ENCODE data around the gene SPOP.

SPOP gene

DNA sequence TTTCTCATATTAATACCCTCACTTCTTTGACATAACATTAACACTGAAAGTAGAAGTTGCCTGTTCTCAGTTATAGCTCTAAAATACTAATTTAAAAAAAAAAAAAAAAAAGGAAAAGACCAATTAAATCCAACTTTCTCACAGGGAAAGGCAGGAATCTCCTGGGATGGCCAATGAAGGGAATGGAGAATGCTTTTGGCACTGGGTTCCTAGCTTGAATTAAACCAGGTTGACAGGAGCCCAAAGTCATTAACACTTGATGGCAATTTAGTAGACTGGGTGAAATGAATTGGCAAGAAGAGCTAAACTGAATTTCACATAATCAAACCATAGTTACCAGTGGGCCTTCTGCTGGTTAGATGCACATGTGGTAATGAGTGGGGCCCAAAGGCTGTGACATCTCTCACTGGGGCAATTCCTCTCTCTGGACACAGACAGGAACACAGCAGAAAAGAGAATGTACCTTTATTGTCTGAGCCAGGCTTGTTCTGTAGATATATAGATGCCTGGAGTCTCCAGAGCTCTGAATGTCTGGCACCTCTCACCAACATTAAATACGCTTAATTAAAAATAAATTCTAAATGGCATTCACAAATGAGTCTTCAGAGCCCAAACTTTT lies 64.6 kb downstream of the SPOP start:
- DNase-seq (ENCODE audit: low spot score) = no peak

DNA sequence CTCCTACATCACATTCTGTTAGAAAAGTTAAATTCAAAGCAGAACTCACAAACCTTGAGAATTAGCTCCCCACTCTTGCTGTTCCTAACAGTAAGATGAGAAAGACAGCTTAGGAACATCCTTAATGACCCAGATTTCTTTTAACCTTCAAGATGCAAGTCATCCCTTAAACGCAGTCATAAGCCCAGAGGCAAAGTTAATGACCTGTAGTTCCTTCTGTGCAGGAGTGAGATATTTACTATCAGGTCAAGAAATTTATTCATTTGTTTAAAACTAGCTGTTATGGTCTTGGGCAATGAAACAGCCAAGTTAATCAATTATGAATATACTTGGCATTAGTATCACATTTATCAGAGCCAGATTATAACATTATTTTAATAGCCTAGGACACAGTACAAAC lies 65.2 kb downstream of the SPOP start:
- DNase-seq (ENCODE audit: low spot score) = no peak

DNA sequence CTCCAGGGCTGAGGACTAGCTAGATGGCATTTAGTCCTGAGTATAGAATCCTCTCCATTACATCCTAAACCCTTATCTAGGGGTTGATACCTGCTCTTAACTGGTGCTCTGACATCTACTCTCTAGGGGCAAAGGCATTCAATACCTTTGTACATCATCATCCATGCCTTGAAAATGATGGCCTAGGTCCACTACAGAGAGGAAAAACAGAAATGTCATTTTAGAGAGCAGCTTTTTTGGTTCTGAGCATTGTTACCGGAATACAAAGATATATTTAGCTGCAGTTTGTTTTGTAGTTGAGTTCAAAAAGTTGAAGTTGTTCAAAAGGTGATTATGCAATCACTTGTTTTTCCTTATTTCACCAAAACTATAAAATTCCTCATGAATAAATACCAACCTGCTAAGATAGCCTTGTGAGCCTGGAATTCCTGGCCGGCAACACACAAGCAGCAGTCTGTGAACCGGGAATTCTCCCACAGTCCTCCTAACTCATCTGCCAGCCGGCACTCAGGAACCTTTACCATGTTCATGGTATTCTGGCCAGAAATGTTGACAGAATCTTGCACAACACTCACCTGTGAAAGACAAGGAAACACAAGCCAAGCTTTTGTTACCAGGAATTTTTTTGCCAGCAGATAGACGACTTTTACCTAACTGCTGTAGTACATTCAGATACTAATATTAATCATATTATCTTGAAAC lies 66.9 kb downstream of the SPOP start:
- DNase-seq (ENCODE audit: low spot score) = no peak

DNA sequence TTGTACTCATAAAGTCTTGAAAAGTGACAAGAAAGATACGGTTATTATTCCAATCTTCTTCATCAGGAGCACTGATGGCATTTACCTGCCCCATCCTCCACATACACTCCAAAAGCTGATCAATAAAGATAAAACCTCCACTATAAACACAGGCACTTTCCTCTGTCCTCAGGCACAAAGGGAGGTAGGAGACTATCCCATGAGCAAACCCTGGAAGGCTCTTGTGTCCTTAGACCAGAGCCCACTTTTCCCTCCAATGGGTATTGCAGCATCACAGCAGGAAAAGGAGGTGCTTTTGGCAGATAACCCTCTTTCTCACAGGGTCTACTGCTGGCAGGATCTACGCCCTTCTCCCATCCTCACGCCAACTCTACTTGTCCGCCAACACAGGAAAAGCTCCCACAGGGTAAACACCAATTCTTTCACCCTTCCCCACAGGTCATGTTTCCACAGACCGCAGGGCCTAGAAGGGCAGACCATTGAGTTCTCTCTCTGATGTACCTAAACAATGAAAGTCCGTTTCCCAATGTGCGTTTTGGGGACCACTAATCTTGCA lies 73.5 kb downstream of the SPOP start:
- DNase-seq (ENCODE audit: low spot score) = no peak

DNA sequence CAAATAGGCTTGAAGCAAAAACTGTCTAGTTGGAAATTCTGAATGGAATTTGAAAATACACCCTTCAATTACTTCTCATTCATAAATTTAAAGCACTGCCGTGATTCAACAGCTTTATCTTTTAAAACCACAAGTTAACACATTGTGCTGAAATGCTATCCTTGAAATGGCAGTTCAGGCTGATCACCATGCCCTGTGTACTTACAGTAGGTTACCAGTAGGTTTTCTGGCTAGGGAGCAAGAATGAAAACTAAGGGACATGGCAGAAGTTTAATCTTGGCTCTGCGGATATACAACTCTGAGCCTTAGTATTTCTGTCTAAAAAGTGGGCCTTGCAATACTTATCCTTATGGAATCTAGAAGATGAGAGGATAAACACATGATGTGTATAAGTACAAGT lies 74.2 kb downstream of the SPOP start:
- no peak for DNase-seq (ENCODE audit: low spot score)

DNA sequence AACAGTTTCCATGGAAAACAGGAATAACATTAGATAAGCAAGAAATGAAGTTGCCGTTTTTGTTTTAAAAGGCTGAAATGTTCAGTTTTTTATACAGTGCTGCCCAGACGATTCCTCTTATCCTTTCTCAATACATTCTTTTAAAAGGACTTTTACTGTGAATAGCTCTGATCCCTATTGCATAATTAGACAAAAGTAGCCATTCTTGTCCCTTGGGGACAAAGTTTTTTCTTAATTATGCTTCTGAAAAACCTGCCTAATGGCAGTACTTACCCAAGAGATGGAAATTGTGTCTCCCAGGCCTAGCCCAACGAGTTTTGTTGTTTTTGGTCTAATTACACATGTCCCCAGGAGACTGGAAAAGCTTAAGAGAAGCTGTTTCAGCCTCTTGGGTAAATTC lies 74.7 kb downstream of the SPOP start:
- DNase-seq (ENCODE audit: low spot score) = no peak

DNA sequence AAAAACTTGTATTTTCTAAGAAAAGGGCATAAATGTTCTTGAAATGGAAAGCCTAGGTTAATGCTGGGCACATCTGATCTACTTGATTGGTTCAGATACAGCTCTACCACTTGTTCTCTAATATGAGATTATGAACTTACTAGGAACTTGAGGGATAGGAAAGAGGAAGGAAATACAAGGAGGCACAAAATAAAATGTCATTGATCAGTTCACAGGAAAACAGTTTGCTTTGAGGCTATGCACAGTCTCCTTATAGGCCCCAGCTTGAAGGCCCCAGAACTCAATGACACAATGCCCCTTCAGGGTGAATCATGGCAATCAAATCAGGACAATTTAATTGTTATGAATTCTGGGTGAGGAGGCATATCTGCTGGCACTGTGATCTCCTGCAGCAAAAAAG lies 75.1 kb downstream of the SPOP start:
- no peak for DNase-seq (ENCODE audit: low spot score)

DNA sequence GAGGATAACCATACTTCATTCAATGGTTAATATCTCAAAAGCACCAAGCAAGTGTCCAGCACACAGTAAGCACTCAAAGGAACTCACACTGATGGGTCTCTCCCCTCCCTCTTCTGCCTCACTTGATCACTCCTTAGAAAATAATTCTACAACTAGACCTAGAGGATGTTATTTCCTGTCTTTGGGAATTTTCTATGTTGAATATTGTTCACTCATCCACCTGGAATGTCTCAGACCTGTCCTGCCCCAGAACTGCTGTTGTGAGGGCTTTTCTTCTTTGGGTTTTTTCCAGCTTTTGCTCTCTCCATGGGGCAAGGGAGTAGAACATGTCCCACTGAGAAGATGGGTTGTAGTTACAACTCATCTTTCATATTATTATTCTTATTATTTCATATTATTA lies 76.9 kb downstream of the SPOP start:
- DNase-seq (ENCODE audit: low spot score) = no peak

DNA sequence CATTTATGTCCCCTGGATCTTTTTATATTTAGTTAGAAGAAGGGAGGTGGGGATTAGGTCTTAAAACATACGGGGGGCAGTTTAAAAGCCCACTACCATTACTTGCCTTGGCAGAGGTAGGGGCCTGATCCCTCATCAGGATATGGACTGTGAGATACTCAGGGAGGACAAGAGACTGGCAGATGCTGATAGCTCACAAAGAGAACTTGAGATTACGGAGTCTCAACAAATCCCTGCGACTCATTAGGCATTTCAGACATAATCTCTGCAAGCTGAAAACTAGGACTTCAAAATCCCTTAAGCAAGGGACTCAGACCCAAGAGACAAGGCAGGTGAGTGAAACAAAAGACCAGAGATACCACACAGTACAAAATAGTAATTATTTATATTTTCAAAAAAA lies 79.0 kb downstream of the SPOP start:
- DNase-seq (ENCODE audit: low spot score) = no peak

DNA sequence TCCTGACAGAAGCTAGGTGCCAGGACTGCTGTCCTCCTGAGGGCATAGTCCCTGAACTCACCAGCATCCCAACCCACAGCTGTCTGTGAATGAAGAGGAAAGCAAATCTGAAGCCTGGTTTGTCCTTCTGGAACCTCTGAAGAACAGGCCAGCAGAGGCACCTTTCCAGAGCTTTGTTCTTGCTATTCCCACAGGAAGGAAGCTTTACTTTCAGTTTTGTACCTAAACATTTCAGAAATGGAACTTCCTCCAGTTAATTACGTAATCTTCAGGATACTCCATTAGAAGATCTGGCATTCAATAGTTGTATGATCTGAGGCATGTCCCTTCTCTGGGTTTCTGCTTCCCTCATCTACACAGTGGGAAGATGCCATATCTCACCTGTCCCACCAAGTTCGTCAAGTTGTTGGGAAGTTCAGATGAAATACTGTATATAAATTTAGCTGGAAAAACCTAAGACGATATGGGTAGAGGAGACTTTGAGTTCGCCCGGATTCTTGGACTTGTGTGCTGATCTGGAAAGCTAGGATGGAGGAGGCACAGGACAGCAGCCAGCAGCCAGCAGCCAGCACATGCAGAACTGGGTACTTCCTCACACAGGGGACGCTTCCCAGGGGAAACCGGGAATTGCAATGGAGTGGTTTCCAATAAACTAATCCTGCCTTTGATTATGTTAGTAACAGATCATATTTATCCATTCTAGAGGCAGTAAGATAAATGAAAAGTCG lies 79.8 kb downstream of the SPOP start:
- no peak for DNase-seq (ENCODE audit: low spot score)

DNA sequence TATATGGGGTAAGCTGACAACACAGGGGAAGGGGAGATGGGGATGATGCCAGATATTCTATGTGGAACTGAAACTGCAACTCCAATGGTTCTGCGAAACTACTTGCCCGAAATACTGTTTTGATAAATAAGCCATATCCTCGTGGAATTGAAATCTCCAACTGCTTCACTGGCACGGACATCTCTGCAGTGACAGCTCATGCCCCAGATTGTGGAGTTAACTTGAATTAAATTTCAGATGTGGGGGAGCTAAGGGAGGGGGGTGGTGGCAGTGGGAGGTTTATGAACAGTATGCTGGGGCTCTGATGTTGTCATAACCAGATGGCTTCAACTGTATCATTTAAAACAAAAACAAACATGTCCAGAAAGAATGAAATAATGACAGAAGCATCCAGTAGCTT lies 80.5 kb downstream of the SPOP start:
- no peak for DNase-seq (ENCODE audit: low spot score)

DNA sequence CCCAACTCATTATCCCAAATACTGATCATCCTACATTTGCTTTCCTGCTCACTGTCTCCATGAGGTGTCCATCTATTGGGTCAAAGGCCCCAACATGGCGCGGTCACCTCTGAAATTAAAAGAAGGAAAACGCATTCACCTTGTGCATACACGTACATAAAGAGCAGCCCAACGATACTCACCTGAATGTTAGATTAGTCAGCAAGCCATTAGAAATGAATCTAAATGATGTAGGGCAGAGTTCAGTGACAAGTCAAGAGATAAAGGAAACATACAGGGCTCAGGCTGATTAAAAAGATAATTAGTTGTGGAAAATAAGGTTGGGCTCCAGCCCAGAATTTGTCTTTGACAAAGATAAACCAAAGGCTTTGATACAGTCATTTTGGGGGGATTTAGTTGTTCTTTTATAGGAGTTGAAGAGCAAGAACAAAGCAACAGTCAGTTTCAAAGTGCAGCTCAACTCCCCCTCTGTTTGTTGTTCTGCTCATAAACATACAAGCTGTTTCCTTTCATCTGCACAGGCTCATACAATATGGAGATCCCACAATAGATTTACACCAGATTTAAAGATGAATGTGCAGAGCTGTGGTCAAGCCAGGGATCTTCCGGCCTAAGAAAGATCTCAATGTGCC lies 81.2 kb downstream of the SPOP start:
- DNase-seq (ENCODE audit: low spot score) = no peak

DNA sequence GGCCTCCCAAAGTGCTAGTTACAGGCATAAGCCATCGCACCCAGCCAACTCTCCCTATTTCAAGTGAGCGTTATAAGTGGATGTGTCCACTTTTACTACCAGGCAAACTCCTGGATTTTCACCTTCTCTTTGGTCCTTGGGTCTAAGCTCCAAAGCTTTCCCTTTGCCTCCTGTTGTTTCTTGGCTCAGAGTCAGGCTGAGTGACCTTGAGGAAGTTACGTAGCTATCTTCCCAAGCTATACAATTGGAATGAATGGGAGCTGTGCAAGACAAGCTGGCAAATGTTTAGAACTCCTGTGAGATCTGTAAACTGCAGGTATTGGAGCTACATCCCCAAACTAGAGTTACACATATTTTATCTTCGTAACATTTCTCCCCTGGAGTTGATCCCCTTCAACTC lies 81.9 kb downstream of the SPOP start:
- no peak for DNase-seq (ENCODE audit: low spot score)

DNA sequence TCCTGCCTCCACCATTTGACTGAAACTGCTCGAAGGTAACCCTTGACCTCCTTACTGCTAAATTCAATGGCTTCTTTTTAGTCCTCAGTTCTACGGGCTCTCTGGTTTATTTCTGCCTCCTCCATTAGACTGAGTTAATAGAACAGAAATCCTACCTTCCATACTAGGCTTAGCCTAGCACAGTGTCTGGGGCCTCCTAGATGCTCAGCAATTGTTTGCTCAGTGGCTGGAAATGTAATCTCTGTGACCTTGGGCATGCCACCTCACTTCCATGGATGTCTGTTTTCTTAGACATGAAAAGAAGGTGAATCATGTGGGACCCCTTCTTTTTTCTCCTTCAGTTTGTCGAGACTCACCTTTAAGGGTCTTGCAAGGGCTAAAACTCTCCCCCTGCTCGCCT lies 82.6 kb downstream of the SPOP start:
- no peak for DNase-seq (ENCODE audit: low spot score)

DNA sequence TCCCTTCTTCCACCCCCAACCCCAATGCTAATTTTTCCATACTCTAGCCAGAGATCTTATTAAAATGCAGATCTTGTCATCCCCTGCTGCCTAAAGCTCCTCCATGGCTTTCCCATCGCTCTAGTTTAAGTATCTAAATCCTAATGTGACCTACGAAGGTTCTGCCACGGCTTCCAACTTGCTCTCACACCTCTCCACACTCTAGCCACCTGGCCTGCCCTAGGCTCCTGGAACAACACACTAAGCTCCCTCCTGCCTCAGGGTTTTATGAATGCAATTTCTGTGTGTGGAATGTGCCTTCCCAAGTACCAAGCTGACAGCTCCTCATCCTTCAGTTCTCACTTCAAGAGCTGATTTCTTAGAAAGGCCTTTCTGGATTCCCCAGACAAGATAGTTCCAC lies 85.6 kb downstream of the SPOP start:
- DNase-seq (ENCODE audit: low spot score) = no peak

DNA sequence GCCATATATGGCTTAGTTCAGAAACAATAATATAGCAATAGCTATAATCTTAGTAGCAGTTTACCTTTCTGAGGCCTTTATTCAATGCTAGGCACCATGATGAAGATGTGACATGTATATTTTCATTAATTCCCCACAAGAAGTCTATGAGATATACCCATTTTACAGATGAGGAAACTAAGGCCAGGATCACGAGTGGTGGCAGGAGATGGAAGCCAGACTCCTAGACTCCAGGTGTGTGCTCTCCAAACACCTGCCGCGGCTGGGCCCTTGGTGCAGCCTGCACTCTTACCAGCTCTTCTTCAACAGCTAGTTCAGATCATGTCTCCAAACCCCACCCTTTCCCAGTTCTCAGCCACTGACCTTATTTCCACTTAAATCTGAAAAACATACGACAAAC lies 87.0 kb downstream of the SPOP start:
- DNase-seq (ENCODE audit: low spot score) = no peak

DNA sequence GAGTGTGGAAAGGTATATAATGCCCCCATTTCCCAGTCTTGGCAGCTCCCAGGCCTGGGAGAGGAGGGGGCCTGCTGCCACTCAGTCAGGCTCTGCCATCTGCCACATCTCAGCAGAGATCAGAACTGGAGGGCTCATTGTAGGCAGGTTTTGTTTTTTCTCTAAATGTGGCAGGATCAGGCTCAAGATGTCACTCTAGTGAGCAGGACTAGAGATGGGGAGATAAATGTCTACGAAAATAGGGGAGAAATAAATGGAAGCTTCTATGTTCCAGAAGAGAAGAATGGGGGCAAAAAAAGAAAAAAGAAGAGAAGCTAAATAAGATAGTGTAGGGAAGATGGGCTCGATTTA lies 88.3 kb downstream of the SPOP start:
- no peak for DNase-seq (ENCODE audit: low spot score)

DNA sequence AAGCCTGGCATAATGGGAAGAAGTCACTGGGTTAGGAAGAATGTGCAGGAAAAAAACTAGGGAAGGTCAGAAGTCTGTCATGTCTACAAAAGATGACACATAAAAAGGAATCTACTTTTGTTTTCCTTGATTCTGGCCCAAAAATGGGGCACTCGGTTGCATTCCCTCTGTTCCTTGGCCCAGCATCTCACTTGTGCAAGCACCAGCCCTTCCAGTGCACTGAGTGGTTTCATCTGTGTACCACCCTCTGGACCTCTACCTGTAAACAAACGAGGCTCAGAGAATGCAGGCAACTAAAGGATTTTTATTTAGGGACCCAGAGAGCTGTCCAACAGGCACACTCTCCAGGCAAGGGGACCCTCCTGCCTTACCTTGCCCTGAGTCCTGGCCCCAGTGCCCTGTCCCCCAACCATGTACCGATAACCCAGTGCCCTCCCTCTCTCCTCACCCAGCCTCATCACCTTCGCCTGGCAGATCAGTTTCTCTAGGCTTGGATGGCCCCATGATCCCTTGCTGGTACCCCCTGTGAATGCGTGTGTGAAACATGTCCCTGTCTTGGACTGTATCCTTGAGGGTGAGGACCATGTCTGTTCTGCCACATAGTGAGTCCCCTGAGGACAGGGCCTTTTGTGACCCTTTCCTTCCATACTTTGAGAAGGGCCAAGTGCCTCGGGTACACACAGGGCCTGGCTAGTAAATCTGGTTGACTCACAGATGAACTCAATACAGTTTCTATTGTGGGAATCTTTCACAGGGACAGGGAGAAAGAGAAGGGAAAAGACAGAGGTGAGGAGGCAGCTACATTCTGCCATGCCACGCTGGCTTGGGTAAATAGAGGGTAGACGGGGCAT lies 88.9 kb downstream of the SPOP start:
- DNase-seq (ENCODE audit: low spot score) = no peak

DNA sequence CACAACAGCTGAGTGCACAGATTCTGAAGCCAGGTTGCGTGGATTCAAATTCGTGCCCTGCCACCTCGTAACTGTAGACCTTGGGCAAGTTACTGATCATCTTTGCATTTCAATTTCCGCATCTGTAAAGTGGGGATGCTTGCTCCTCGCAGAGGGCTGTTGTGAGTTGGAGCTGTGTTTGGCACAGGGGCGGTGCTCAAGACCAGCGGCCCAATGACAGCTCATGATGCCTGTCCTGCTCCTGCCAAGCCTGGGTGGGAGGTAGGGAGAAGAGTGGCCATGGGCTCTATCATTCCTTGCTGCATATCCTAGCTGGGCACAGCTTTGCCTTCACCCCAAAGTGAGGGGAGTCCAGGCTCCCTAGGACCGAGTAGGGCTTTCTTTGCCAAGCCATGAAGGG lies 89.6 kb downstream of the SPOP start:
- DNase-seq (ENCODE audit: low spot score) = no peak

DNA sequence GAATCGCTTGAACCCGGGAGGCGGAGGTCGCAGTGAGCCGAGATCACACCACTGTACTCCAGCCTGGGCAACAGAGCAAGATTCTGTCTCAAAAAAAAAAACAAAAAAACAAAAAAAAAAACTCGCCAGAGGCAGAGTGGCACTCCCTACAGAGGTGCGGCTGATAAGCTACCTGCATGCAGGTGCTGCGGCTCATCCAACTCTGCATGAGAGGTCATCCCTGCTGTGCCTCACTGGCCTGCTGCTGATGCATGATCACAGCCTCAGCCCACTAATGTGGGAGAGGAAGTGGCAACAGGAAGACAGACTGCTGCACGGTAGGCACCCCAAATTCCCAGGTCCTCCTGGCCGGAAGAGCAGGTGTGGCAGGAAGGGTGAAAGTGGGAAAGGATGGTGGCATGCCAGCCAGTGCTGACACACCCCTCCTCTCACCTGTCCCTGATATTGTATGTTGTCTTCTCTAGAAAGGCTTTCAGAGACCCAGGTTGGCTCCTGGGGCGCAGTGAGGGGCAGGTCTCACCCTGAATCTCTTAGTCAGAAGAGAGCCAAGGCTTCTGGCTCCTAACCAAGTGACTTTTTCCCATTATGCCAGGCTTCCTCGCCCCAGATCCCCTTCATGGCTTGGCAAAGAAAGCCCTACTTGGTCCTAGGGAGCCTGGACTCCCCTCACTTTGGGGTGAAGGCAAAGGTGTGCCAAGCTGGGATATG lies 90.4 kb downstream of the SPOP start:
- DNase-seq (ENCODE audit: low spot score) = no peak

DNA sequence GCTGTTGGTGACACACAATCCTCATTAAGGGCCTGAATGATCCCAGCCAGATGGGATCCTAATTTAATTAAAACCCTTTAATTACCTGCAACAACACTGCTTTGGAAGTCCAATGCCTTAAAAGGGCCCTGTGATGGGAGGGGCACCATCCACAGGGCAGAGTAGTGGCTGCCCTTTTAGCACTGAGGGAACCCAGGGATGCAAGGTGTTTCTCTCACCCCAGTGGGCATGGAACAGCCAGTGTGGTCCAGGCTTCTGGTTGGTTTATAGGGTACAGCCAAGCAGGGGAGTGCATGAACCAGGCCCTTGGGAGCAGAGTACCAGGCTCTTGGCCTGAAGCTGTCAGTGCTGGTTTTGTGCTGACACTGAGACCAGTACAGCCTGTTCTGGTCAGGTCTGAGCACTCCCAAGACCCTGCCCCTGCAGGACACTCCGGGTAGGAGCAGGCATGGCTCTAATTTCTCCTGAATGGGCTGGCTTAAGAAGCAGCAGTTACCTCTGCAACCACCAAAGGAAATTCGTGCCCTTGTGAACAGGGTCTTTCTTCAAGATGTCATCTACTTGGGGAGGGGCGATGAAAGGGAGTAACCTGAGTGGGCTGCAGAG lies 92.4 kb downstream of the SPOP start:
- DNase-seq (ENCODE audit: low spot score) = no peak

Measured in kidney capillary endothelial cell (primary cell).